ENCODE results near the gene PLAC1. TPM values are rescaled to one million over a fixed set of nuclear protein-coding genes. Genes with fewer than 3 reads are reported as not detected.

The PLAC1 gene, protein sequence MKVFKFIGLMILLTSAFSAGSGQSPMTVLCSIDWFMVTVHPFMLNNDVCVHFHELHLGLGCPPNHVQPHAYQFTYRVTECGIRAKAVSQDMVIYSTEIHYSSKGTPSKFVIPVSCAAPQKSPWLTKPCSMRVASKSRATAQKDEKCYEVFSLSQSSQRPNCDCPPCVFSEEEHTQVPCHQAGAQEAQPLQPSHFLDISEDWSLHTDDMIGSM
- total RNA-seq: 0.27 TPM

DNA sequence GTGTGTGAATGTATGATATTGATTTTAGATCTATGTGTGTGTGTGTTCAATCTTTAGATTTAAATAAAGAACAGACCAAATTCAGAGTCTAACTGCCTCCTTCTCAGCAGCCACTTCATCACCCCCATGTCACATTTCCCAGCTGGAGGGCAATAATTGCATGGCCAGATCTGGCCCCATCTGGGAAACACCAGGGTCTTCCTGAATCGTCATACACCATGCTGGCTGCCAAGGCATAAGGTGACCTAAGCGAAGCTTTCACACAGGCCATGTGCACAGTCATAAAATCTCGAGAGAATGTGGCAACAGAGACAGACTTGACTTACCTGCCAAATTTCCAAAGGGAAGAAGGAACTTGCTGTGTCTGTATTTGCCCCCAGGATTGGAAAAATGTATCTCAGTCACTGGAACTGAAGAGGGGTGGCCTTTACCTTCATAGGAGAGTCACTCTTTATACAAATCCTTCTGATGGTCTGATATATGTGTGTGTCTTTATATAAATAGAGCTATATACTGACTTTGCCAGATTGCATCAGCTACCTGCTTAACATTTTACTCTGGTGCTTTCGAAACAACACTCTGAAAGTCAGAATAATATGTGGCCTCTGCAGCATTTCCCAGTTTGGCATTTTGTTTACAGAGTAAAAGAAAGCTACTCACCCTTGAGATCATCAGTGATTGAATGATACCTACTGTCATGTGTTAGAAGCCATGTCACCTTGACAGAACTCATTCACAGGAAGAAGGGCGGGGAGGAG lies at the start of gene PLAC1:
TSS of gene PLAC1 (minus strand) at position 470 of the 758 bp plus-strand sequence. CDS start 91,789 bp downstream, outside the sequence.
- DNase-seq (ENCODE audit: low read depth in 2 of 3, low spot score in 2 of 3): no peak

DNA sequence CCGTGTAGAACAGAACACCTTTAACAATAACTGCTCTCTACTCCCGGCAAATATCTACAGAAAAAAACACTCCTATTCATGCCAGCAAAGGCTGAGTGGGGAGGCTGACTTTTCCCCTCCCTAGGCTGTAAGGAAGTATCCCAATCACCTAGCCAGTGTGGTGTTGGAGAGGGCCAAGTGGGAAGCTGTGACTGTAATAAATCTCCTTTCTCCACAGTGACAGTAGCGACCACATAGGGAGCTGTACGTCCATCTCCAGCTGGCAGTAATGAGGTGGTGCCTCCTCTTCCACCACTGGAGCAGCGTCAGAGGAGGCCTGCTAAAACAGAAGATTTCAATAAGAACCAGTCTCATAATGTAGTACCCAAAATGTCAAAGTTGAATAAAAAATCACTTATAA lies 47.9 kb upstream of the PLAC1 start:
- DNase-seq (ENCODE audit: low read depth in 2 of 3, low spot score in 2 of 3): no peak

DNA sequence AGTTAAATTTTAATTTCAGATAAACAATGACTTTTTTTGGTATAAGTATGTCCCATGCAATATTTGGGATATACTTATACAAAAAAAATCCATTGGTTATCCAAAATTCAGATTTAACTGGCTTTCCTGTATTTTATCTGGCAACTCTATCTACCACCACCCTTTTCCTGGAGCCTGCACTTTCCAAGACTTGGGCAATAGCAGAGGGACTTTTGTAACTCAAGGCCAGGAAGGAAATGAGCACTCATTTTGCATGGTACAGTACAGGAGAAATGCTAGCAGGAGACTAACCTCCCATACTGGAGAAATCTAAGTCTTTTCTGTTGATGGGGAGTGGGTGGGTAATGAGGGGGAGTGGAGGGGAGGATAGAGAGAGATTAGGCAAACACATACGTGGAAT lies 37.7 kb upstream of the PLAC1 start:
- DNase-seq (ENCODE audit: low read depth in 2 of 3, low spot score in 2 of 3): no peak

DNA sequence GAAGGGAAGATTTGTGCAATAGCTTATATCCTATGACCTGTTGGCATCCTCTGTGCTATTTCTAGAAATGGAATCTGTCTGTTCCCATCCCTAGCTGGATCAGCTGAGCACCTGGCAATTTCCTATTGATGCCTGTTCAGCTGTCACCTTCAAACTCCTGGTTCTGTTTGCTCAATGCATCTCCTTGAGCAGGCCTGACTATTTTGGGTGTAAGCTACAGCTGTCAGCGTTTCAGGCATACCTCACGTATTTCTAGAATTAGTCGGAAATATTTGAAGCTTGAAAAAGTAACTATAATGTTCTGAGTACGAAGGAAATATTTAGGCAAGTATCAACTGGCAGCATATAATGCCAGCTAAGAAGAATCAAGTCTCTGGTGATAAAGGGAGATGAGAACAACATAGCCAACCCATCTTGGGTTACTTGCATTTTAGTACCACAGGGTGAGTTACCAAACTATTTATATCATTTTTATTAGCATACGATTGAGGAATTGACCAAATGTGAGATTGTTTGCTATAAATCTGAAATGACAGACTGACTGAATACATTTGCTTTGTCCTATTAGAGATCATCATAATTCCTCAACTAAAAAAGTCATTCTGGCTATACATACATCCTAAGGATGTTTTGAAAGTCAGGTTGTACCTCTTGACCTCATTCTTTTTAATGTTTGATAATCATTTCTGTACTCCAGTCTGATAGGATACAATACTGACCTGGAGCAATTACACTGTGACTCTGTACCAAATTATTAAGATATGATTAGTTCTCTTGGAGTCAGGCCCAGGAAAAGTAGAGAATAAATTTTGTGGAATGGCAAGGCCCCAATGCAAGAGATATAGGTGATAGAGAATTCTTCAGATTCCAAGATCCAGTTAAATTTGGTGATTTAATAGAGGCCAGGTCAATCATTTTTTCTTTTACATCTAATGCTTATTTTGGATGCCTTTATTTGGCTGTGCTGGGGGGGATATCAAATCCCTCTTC lies 36.4 kb upstream of the PLAC1 start:
- no peak for DNase-seq (ENCODE audit: low read depth in 2 of 3, low spot score in 2 of 3)

DNA sequence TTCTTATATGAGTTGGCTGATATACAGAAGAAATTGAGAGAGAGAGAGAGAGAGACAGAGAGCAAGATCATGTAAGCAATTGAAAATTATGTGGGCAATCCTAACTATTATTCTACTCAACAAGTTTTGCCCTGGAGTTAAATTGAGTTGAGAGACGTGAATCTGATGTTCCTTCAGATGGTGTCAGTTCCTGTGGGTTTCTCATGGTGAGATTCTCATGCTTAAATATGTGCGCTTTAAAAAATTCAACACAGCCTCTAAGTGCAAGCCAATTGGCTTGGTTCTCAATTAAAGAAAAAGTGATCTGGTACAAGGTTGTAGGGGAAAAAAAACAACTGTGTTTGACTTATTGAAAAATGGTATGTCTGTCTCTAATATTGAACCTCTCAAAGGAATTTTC lies 35.4 kb upstream of the PLAC1 start:
- no peak for DNase-seq (ENCODE audit: low read depth in 2 of 3, low spot score in 2 of 3)

DNA sequence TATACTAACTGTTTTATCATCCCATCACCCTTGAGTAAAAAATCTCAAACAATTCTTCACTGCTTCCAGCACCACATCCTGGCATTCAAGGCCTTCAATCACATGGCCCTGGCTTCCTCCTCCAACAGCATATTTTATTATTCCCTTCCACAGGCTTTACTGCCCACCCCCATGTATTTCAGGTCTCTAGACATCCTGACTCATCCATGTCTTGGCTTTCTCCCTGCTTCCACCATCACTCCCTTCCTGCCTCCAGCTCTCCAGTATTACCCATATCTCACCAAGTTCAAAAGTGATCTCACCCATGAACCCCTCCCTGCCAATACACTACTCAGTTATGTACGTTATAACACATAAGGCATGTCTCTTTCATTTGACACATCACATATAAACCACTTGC lies 34.7 kb upstream of the PLAC1 start:
- no peak for DNase-seq (ENCODE audit: low read depth in 2 of 3, low spot score in 2 of 3)

DNA sequence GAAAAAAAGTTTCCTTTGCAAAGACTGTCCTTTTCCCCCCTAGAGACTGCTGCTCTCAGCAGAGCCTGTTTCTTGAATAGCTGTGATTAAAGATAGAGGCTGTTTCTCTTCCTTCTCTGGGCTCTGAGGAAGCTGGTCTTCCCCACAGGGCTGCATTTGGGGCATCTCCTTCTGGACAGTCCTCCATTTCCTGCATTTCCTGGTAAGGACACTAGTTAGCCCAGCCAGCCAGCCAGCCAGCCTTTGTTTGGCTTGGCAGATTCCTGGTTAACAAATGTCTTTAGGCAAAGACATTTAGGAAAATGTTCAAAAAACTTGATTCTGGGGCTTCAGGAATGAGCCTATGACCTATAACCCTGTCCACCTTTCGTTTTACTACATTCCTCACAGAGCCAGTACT lies 34.0 kb upstream of the PLAC1 start:
- DNase-seq (ENCODE audit: low read depth in 2 of 3, low spot score in 2 of 3): no peak

DNA sequence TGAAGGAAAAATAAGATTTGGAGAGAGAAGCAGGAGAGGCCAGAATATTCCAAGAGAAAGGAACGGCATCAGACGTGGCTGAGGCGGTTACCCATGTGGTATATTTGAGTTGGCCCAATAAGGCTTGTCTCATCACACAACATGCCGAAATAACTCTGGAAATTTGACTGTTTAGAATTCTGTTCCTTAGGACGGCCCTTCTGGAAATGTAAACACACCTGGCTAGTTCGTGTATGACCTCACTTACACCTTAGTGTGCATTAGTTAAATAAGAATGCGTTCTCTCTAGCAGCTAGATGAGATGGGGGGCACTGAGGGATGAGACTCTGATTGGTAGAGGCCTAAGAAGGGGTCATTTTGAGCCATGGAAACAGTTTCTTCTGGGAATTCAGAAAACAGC lies 33.2 kb upstream of the PLAC1 start:
- DNase-seq (ENCODE audit: low read depth in 2 of 3, low spot score in 2 of 3): no peak

DNA sequence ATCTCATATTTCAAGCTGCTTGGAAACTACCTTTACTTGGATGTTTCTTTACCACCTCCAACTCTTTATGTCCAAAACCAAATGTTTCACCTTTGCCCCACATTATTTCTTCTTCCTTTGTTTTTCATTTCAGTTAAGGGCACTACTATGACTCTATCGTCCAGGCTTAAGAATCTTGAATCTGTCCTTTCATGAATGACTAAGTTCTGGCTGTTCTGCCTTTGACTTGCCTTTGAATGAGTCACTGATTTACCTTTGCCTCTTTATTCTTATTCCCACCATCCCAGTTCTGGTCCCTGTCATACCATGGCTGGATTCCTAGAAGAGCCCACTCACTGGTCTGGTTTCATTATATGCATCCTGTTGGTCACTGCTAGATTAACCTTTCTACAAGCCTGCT lies 30.6 kb upstream of the PLAC1 start:
- no peak for DNase-seq (ENCODE audit: low read depth in 2 of 3, low spot score in 2 of 3)

DNA sequence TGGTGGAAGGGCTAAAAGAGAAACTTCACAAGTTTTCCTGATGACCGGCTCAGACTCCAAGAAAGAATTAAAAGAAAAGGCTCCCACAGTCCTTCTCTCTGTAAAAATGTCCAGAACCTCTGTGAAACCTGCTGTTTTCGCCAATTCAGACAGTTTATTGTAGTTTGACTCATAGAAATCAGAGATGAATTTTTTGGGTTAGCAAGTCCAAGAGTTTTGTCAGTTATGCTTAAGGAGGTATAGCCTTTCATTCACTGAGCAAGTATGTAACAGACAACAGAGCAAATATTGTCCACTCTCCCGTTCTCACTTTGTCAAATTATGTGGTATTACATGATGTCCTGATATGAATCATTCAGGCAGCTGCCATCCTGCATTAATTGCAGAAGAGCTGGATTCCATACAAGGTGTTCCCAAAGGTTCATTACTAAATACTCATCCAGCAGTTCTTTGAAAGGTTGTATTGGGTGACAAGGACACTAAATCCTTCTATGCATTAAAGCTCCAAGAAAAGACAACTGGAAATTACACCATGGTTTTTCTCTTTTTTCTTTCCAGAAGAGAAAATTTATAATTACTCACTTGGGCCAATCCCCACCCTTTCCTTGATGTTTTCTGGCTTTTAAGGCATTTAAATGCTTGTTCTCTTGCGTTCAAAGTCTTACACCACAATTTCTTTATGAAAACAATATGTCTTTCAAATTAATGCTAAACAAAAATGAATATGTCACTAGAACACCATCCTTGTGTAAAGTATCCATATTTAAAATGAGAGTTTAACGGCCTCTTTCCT lies 30.0 kb upstream of the PLAC1 start:
- no peak for DNase-seq (ENCODE audit: low read depth in 2 of 3, low spot score in 2 of 3)

DNA sequence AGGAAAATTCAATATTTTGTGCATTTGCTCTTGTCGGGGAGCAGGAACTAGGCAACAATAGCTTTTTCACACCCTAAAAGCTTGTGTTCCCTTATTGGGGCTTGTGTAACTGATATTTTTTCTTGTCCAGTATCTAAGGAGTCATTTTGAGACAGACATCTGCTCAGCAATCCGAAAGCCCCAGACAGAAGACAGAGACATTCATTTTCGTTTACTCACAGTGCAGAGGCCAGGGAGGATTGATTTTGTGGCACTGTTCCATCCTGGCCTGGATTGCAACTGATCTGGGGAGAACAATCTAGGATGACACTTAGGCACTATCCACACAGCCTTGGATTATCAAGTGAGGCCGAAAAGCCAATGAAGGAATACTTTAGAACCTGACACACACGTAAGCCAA lies 27.4 kb upstream of the PLAC1 start:
- DNase-seq (ENCODE audit: low read depth in 2 of 3, low spot score in 2 of 3): no peak

DNA sequence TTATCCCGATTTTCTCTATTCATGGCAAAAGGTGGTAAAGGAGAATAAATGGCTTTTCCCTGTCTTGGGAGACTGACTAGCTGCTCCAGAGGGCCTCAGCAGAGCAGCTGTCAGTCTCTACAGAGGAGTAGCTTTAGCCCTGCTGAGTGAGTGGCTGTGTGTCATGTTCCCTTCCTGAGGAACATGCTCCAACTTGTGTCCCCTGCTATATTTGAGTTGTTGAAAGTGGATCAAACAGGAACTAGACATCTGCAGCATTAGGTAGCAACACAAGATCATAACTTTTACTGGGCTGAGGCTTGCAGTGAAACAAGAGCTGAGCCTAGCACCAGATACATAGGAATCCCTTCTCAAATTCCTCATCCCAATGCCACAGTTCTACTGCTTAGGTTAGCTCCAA lies 26.7 kb upstream of the PLAC1 start:
- DNase-seq (ENCODE audit: low read depth in 2 of 3, low spot score in 2 of 3): no peak

DNA sequence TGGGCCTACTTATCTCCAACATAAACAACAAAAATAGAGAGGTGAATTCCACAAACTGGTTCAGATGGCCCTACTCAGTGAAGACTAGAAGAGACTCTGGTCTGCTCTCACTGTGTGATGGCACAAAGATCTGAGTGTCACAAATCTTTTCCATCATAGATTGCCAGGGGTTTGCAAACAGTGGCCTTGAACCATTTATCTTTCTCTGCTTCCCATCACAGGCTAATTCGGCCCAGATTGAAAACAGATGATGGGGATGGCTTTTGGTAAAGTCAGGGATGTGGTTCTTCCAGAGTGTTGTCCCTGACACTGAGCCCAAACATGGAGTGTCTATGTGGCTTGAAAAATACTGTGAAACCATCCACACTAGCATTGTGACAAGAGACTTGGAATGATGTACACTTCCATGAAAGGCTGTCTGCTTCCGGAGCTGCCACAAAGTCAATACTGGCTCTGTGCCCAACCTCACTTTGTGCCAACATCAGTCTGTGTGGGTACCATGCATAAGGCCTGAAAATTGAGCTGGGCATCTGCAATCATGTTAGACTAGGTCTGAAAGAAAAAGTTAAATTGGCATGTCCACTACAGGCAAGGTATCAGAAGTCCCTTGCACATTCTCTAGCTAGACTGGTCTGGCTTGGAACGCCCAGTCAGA lies 25.2 kb upstream of the PLAC1 start:
- DNase-seq (ENCODE audit: low read depth in 2 of 3, low spot score in 2 of 3): no peak

DNA sequence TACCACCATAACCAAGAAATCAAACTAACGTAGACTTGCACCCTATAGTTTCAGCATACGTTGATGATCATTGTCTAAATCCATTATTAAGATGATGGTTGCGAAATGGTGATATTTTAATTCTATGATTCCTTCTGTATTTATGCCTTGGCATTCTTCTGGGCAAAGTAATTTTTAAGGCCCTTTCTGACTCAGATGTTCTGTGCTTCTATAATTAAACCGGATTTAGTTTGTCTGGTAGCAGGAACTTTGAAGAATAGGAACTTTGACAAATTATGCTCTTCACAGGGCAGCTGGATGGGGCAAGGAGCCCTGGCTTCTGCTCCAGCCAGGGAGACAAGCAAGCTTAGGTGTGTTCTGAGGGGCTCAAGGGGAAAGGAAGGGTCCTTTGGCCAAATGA lies 23.8 kb upstream of the PLAC1 start:
- no peak for DNase-seq (ENCODE audit: low read depth in 2 of 3, low spot score in 2 of 3)

DNA sequence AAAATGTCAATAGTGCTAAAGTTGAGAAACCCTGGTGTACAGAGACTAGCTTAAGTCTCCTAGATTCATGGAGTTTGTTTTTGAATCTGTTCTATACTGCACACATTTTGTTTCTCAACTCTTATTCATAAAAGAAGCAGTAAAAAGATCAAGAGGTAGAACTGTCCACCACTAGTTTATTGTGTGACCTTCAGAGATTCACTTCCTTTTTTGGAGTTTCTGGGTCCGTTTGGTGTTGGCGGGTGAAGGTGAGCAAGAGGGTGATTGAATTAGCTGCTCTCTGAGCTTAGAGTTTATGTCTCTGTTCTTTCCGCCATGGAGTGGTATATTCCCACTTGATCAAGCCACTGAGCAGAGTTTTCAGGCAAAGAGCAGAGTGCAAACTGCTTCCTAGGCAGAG lies 21.4 kb upstream of the PLAC1 start:
- no peak for DNase-seq (ENCODE audit: low read depth in 2 of 3, low spot score in 2 of 3)

DNA sequence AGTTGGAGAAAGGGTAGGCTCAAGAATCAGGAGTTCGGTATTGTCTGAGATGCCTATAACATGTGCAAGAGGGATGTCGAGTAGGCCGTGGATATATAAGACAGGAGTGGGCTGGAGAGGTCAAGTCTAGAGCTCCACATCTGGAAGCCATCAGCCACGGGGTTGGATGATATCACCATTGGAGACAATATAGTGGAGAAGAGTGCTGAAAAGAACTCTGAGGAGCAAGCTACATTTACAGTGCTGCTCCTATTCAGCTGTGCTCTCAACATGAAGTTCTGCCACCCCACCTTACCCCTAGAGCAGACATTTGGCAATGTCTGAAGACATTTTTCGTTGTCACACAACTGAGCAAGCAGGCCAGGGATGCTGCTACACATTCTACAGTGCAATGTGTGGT lies 20.9 kb upstream of the PLAC1 start:
- DNase-seq (ENCODE audit: low read depth in 2 of 3, low spot score in 2 of 3): no peak

DNA sequence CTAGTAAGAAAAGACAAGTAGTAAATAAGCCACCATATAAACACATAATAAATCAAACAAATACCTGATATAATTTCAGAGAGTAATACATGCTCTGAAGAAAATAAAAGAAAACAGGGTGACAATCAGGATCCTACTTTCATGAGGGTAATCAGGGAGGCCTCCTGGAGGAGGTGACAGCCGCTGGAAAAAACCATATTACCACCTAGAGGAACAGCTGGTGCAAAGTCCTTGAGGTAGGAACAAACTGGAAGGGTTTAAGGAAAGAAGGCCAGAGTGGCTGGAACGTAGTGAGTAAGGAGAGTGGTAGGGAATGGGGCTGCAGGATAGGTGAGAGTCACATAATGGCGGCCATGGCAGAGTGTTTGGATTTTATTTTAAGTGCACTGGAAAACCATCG lies 19.1 kb upstream of the PLAC1 start:
- no peak for DNase-seq (ENCODE audit: low read depth in 2 of 3, low spot score in 2 of 3)

DNA sequence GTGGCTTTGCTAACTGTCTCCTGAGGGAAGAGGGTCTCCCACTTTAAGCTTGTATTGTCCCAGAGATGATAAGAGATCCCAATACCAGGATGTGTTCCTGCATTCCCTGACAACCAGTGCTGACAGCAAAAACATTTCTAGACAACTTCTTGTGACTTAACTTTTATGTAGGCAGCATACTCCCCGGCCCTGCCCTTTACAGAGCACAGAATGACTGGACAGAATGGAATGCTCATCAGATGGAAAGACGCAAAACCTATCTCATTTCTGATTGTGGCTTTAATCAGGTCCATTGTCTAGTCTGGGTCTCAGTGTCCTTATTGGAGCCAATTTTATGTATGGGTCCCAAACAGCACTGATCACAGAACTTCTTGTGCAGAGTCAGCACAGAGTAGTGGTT lies 18.2 kb upstream of the PLAC1 start:
- DNase-seq (ENCODE audit: low read depth in 2 of 3, low spot score in 2 of 3): no peak

DNA sequence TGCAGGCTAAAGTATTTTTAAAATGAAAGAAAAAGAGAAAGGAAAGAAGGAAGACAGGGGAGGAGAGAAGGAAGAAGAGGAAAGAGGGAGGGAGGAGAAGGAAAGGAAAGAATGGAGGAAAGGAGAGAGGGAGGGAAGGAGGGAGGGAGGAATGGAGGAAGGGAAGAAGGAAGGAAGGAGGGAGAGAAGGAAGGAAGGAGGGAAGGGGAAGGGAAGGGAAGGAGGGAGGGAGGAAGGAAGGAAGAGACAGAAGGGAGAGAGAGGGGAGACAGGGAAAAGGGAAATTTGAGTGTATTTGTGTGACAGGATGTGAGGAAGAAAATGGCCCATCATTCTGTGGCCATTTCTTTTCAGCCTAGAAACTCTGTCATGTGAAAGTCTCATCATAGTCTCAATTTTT lies 14.9 kb upstream of the PLAC1 start:
- no peak for DNase-seq (ENCODE audit: low read depth in 2 of 3, low spot score in 2 of 3)

DNA sequence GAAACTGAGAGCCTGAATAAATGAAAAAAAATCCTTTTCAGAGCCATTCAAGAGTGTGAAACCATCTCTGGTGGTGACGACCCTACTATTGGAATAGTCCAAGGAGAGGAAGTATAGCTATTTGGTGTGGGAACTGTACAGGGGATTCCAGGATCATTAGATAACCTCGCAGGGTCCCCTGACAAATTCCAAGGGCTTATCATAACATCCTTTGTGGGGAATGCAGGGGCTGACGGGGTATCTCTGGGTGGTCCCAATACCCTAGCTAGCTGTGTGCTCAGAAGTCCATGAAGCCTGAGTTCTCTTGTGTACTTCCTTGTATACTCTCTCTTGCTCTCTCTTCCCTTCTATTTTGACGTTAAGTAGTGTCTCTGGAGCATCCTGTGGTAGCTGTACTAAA lies 13.8 kb upstream of the PLAC1 start:
- no peak for DNase-seq (ENCODE audit: low read depth in 2 of 3, low spot score in 2 of 3)

Measured in hematopoietic multipotent progenitor cell (in vitro differentiated cells).